RPMI7951 (cell line): ENCODE measurements around the gene OTULINL. TPM values are rescaled to one million over a fixed set of nuclear protein-coding genes. Genes with fewer than 3 reads are reported as not detected.

Experiments
- DNase-seq: peaks from one replicate; pipeline ENCODE4 v3.0.0-alpha.2; 2012; ENCODE audit warnings: low read depth
- total RNA-seq: library from RNA; depleted of rRNA; stranded (reverse); fragments of >200 nt; shearing (Covaris generic); gene quantifications from 2 replicates; pipeline ENCODE4 v1.2.3, GENCODE V29; 2014

The OTULINL gene
- total RNA-seq, 1 experiment from 2014 or later = 4.4 TPM

DNA sequence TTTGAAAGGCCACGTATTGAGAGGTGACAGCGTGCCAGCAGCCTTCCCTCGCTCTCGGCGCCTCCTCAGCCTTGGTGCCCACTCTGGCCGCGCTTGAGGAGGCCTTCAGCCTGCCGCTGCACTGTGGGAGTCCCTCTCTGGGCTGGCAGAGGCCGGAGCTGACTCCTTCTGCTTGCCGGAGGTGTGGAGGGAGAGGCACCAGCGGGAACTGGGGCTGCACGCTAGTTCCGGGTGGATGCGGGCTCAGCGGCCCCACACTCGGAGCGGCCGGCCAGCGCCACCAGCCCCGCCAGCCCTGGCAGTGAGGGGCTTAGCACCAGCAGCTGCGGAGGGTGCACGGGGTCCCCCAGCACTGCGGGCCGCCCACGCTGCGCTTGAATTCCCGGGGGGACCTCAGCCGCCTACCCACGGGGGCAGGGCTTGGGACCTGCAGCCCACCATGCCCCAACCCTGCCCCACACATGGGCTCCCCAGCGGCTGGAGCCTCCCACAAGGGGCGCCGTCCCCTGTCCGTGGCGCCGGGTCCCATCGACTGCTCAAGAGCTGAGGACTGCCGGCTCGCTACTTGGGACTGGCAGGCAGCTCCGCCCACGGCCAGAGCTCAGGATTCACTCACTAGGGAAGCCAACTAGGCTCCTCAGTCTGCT lies 4.4 kb upstream of the OTULINL start:
- DNase-seq = no peak

DNA sequence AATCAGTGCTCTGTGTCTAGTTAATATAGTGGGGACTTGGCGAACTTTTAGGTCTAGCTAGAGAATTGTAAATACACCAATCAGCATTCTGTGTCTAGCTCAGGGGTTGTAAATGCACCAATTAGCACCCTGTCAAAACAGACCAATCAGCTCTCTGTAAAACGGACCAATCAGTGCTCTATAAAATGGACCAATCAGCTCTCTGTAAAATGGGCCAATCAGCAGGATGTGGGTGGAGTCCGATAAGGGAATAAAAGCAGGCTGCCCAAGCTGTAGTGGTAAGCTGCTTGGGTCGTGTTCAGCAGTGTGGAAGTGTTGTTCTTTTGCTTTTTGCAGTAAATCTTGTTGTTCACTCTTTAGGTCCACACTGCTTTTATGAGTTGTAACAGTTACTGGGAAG lies 3.6 kb upstream of the OTULINL start:
- no peak for DNase-seq

DNA sequence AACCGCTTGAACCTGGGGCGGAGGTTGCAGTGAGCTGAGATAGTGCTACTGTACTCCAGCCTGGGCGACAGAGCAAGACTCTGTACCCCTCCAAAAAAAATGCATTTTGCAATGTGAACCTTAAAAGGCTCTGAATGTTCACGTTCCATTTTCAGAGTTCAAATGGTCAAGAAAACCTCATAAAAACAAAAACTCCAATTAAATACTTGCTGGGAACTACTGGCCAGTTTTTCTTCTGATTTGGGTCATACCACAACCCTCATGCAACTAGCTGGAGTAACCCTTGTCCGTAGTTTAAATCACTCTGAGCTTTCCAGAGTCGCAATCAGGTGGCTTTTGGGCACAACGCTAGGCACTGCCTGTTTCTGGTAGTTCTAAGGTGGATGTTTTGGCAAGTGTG lies 2.3 kb upstream of the OTULINL start:
- DNase-seq = no peak

DNA sequence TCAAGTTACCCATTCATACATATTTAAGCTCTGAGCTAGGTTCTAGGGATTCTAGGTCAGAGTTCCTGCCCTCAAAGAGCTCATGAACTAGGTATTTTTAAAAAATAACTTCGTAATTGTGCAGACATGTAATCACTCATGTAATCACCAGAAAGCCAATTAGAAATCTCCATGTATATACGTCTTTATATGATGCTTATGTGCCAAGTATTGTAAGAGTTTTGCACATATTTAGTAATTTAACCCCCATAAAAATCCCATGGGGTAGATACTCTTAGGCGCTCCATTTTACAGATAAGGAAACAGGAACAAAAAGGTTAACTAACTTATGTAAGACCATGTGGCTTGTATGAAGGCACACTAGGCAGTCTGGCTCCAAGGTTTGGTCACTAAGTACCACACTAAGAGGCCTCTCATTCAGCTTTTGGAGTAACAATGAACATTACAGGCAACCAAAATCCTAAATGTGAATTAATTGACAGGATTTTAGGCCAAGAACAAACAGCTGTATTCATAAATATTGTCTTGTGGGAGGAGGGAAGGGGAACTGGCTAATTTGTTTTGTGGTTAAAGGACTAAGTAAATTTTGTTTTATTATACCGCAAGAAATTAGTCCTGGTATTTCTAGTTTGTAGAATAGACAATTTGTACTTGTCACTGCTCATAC lies 1.7 kb upstream of the OTULINL start:
- DNase-seq = no peak

DNA sequence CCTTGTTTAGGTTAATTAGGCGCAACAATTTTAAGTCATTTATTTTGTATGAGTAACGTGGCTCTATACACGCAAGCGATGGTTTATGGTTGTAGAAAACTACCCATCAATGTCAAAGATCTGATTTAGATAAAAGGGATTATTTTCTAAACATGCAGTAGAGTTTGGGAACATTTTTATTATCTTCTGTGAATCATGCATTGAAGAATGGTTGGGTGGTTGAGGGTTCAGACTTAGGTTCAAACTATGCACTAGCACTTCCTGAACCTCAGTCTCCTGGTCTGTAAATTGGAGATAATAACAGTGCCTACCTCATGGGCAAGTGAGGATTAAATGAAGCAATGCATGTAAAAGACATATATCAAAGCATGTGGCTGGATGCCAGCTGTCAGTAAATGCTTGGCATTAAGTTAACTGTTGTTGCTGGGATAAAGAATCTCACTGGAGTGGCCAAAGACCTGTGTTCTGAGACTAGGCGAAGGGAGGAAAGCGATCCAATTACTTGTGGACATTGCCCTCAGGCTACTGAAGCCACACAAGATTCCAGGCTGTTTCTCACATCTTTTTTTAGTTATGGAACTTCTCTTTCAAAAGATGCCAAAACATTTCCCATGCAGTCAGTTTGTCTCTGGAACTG lies 1.1 kb upstream of the OTULINL start:
- peak; percentile 82 for DNase-seq

DNA sequence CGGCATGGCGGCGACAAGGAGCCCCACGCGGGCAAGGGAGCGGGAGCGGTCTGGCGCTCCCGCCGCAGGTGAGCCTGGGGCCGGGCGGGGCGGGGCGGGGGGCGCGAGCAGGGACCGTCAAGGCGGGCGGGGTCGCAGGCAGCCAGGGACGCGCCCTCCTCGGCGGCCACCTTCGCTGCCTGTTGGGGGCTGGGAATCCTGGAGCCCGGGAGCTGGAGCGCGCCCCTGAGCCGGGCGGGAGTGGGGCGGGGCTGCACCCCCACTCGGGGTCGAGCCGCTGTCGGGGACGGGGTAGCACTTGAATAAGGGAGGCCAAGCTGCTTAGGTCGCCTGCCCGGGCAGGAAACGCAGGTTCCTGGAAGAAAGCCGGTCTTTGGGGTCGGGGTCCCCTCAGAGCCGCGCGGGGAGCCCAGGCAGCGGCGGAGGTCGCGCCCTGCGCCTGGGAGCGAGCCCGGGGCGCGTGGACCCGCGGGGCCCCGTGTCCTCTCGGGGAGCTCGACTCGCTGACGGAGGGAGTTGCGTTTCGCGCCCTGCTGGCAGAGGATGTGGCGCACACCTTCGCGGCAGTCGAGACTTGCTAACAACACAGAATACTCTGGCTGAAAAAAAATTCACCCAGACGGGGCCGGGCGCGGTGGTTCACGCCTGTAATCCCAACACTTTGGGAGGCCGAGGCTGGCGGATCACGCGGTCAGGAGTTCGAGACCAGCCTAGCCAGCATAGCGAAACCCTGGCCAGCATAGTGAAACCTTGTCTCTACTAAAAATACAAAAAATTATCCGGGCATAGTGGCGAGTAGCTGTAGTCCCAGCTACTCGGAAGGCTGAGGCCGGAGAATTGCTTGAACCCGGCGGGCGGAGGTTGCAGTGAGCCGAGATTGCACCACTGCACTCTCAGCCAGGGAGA lies 552 bp downstream of the OTULINL start:
- peak; percentile 36 for DNase-seq

DNA sequence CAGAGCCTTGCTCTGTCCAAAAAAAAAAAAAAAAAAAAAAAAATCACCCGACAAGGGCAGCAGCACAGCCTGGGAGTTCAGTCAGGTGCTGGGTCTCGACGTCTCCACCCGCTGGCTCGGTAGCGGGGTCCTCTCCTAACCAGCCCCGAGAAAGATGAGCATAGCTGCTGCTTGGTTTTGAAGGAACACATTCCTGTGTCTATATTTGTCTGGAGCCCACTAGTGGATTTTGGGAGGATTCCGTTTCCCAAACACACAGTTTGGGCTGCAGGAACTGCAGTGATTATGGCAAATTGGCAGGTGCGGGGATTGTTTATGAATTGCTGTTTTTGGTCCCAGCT lies 1.2 kb downstream of the OTULINL start:
- no peak for DNase-seq

DNA sequence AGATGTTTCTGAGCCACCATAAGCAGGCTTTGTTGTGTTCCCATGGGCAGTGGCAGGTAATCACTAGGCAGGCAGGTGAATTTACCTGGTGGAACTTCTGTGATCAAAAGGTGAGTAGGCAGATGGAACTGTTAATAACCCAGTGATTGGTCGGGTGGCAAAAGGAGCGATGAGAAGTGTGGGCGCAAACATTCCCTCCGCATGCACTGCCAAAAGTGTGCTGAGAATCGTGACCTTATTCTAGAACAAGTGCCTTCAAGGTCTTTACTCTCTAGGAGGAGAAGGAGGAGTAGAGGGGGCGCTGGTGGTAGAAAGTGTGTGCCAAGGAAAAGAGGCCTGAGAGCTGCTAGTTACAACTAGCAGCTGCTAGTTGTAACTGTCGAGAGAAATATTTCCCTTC lies 3.3 kb downstream of the OTULINL start:
- no peak for DNase-seq

DNA sequence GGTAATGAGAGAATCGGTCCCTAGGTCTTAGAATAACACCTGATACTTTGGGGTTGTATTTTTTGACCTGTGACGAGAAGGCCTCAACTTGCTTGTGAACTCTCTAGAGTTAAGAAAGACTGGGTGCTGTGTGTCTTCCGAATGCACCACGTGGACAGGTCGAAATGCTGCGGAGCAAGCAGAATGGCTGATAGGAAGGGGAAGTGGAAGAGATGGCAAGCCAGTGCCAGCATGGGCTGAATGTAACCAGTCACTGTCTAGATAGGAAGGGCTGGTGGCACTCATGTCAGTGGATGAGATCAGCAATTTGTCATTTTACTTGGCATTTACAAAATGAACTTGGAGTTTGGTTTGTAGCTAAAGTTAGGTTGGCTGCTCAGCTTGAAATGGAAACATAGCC lies 5.6 kb downstream of the OTULINL start:
- no peak for DNase-seq

DNA sequence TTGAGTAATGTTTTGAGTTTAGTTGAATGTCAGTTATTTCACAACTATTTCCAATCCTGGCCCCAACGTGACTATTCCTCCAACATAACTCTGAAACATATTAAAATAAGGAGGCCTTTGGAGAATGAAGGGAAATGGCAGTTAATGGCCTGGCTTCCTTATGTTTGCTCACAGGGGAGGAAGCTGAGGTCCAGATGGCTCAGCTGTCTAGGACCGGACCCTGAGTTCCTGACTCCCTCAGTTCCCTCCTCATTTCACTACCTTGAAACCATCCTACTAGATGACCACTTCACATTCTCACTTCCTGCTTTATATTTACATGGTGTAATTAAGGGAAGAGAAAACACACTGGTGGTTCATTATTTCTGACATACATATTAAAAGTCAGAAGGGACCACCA lies 6.6 kb downstream of the OTULINL start:
- no peak for DNase-seq

DNA sequence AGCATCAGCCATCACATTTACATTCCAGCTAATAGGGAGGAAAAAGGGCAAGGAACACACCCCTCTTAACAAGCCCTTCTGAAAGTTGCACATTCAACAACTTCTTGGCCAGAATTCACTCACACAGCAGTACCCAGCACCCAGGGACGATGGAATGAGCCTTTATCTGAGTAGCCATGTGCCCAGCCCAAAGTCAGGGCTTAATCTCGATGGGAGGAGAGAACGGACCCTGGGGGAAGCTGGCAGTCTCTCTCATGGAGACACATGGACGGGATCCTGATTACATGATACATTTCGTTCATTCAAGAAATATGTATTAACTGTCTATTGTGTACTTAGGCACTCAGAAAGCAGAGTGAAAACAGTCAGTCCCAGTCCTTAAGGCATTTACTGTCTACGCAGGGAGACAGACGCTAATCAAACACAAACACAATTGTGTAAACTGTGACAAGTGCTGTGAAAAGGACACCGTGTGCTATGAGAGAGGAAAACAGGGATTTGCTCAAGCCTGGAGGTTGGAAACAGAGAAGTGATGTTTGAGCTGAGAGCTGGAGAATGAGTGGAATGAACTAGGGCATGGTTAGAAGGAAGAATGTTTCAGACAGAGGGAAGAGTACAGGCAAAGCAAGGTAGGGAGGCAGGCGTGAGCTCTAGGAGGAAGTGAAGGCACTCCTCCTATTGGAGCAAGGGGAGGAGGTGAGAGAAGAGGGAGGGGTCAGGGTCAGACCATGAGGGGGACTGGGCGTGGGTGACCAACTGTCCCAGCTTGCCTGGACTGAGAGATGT lies 7.4 kb downstream of the OTULINL start:
- no peak for DNase-seq

DNA sequence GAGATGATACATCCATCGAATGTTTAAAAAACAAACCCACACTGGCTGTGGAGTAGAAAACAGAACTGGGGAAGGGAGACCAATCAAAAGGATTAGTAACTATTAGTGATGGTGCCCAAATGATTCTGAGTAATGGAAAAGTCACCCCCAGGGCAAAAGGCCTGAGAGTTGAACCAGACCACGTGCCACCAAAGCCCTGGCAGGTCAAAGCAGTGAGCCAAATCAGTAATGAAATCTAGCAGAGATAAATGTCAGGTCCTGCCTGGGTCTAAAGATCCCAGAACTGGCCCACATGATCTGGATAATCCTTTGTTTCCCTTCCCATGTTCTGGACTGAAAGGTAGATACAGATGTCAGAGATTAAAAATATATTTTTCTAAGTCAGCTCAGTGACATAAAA lies 9.4 kb downstream of the OTULINL start:
- peak; percentile 46 for DNase-seq

DNA sequence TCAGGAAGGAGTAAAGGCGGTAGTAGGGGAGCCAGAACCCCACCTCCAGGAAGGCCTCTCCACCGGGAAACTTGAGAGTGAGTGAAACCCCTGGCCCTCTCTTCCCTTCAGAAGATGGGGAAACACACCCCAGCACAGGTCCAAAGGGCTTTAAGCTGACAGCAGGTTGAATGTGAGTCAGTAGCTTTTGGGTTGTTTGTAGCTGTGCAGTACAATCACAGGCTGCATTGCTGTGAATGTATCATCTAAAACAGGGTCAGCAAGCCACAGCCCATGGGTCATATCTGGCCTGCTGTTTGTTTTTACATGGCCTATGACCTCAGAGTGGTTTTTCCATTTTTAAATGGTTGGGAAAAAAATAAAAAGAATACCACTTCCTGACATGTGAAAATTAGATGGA lies 10.0 kb downstream of the OTULINL start:
- no peak for DNase-seq

DNA sequence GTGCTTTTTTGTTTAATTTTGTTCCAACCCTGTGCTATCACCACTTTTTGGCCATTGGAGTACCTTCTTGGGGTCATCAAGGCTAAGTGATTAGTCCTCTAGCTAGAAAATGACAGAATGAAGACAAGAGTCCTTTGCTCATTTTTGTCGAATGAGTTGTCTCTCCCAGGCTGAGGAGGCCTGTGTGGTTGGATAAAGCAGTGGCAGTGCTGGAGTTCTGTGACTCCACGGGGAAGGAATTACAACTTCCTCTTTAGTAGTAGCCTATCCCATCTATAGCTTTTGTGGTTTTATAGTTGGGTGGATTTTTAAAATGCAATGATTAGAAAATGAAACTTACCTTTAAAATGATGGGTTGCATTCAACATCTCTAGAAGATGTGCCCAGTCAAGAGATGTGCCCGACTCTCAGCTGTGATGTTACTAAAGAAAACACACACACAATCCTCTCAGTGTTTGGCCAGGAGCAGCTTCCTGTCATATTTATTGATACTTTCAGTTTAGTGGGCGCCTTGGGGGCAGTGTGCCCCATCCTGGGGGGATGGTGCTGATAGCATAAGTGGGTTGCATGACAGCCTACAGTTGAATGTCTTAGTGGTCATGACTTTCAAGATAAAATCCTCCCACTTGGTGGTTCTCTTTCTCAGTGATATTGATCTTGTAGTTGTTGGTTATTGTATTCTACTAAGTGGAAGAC lies 11.9 kb downstream of the OTULINL start:
- peak; percentile 37 for DNase-seq

DNA sequence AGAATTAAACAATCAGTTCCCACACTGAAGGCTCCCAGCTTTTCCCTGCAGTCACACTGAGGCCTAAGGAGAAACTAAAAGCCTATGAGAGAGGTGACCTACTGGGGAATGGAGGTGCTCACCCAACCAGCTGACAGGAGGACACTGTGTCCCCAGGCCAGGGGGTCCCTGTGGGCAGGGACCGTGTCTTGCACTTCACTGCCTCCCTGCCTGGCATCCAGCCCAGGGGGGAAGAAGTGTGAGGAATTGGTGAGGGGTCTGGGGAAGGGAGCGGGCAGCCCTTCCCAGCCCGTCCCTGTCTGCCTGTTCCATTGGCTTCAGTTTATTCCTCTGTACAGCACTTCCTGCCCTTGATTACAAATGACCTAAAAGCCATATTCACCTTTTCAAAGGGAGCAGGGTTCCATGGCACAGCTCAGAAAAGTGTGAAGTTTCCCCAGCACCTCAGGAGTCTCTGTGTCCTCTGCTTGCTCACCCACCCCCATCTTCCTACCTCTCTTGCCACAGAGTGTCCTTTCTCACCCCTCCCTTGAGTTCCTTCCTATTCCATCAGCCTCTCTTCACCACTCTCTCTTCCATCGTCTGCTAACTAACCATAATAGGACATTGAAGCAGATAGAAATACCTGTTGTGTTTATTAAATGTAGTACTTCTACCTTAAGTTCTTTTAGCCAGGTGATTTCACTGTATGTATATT lies 12.9 kb downstream of the OTULINL start:
- no peak for DNase-seq

DNA sequence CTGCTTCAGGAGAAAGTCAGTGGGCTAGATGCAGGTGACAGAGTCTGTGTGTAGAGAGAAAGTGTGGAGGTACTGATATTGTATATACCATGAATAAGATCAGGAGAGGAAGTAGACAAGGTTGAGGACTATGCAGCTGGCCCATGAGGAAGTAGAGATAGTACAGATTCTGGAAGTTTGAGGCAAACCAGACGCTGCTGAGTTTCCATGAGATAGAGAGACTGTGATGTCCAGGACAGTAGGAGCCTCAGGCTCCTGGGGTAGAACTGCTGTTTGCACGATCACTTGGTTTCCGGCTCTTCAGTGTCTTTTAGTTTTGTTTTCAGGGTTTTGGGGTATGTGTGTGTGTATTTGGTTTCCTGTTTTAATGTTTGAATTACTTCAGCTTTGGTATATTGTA lies 13.6 kb downstream of the OTULINL start:
- no peak for DNase-seq

DNA sequence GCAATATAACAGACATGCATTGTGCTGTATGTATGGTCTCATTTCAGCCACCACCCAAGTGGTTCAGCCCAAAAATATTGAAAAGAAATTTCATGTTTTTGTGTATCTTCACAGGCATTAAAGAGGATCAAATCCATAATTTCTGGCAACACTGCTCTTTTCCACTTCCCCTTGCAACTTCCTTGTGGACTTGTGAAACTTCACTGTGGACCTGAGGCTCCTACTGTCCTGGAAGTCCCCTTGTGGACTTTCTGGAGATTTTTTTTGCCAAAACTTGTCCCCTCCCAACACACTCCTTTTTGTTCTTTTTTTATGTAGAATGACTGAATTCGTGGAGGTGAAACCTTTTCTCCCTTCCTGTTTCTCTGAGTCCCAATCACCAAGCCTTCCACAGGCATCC lies 14.3 kb downstream of the OTULINL start:
- no peak for DNase-seq

DNA sequence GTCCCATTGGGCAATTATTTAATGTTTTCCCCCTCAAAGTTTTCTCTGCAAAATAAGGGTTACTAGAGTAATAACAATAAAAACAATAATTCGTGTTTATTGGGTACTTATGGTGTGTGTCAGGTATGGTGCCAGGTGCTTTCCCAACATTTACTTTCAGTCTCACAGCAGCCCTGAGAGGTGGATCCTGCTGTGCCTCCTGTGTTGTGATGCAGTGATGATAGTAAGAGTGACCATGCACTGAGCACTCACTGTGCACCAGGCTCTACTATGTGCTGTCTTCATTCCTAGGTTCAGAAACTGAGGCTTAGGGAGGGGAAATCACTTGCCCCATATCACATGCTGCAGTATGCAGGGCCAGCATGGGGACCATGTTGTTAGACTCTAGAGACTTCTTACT lies 15.5 kb downstream of the OTULINL start:
- DNase-seq = no peak

DNA sequence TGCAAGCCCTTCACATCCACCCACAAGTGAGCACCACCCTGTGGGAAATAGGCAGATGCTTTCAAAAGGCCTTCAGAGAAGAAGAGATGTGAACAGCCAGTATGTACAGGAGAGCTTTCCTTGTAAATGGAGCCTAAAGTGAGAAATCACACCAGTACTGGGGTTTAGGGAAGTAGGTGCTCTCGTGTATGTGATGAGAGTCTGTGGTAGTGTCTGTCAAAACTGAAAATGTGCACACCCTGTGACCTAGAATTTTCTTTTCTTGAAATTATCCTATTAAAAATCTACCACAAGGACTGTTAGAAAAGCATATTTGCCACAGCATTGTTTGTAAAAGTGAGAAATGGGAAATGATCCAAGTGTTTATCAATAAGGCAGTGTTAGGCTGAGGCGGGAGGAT lies 16.6 kb downstream of the OTULINL start:
- DNase-seq = no peak

DNA sequence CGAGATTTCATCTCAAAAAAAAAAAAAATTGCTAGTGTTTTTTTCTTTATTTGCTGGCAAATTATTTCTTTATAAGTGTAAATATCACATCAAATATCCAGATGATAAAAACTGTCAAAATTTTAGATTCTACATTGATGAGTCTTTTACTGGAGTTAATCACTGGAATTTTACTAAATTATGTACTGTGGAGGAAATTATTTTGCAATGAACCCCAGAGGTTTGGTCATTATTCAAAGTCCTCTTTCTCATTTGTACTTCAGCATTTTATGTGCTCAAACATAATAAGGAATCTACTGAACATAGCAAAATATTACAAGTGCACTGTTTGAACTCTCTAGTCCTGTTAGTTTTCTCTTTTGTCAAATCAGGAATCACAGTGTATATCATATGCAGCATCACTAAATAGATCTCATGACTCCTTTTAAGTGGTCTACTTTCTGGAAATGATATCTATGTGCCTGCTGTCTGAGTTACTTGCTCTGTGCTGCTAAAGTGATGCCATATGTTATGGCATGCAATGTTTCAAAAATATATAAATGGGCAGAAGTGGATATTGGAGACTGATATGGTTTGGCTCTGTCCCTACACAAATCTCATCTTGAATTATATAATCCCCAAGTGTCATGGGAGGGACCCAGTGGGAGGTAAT lies 18.0 kb downstream of the OTULINL start:
- no peak for DNase-seq
